Parathyroid adenoma (tissue), 2 donors: ENCODE measurements around the gene RASEF.

Experiments
- H2AFZ ChIP-seq: fragments of 300-600 bp; sonication (generic); one replicate; pipeline ENCODE4 v1.7.0; 2017; ENCODE audit warnings: antibody characterized with exemption, mild to moderate bottlenecking
- H3K27ac ChIP-seq: fragments of 300-600 bp; sonication (generic); one replicate; pipeline ENCODE4 v1.7.0; 2017
- H3K27me3 ChIP-seq: fragments of 300-600 bp; sonication (generic); one replicate; pipeline ENCODE4 v1.7.0; 2017; ENCODE audit warnings: low read length; ENCODE audit not compliant: control insufficient read depth, insufficient read depth
- H3K36me3 ChIP-seq: fragments of 300-600 bp; sonication (generic); one replicate; pipeline ENCODE4 v1.7.0; 2017; ENCODE audit warnings: low read length; ENCODE audit not compliant: control insufficient read depth, insufficient read depth
- H3K4me1 ChIP-seq: fragments of 300-600 bp; sonication (generic); one replicate; pipeline ENCODE4 v1.7.0; 2017; ENCODE audit warnings: control low read depth
- H3K4me2 ChIP-seq: fragments of 300-600 bp; sonication (generic); one replicate; pipeline ENCODE4 v1.7.0; 2017; ENCODE audit warnings: low read length
- H3K4me3 ChIP-seq: fragments of 300-600 bp; sonication (generic); one replicate; pipeline ENCODE4 v1.7.0; 2017; ENCODE audit warnings: low read depth, low read length
- H3K79me2 ChIP-seq: fragments of 300-600 bp; sonication (generic); one replicate; pipeline ENCODE4 v1.7.0; 2017; ENCODE audit warnings: control low read depth
- H3K9ac ChIP-seq: fragments of 300-600 bp; sonication (generic); one replicate; pipeline ENCODE4 v1.7.0; 2017; ENCODE audit warnings: mild to moderate bottlenecking
- H3K9me3 ChIP-seq: fragments of 300-600 bp; sonication (generic); one replicate; pipeline ENCODE4 v1.7.0; 2017; ENCODE audit warnings: low read length; ENCODE audit not compliant: control insufficient read depth
- CTCF ChIP-seq: fragments of 300-600 bp; sonication (generic); IDR thresholded peaks from one replicate; pipeline ENCODE4 v1.7.0; 2017; ENCODE audit warnings: antibody characterized with exemption, mild to moderate bottlenecking
- donor health status: primary hyperparathyroidism.

RASEF gene

GRCh38 chr9:83012168-83012921 lies 50.6 kb downstream of the RASEF start:
- H3K27me3 ChIP-seq: no peaks in the 10 kb centered on the region
- no peaks in the 10 kb centered on the region for H3K4me1 ChIP-seq
- H3K4me3 ChIP-seq: no peak overlapping the region
- H3K36me3 ChIP-seq: no peaks in the 10 kb centered on the region
- no peaks in the 10 kb centered on the region for H3K9me3 ChIP-seq
- no peak overlapping the region for H3K4me2 ChIP-seq
- no peak for TF ChIP-seq CTCF
- no peak overlapping the region for H3K9ac ChIP-seq
- no peak overlapping the region for H3K27ac ChIP-seq
- H3K79me2 ChIP-seq: no peaks in the 10 kb centered on the region
- H2AFZ ChIP-seq: no peak overlapping the region

DNA sequence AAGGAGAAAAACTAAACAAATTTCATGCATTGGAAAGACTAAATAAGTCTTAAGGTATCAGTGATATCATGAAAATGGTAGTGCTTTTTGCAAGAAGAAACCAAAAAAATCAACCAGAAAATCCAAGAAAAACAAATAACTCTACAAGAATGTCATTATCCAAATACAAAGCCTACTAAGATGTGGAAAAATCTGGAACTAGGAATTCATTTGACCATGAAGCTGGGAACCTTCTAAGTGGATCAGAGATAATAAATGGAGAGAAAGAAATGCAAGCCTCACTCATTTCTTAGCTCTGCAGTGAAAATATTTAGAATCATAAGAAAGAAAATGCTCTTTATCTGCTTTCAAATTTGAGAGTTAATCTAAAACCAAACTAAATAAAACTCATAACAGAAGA lies 51.3 kb downstream of the RASEF start:
- no peaks in the 10 kb centered on the region for H3K4me1 ChIP-seq
- H2AFZ ChIP-seq: no peak overlapping the region
- H3K27ac ChIP-seq: no peak overlapping the region
- H3K9ac ChIP-seq: no peak overlapping the region
- no peak overlapping the region for H3K4me2 ChIP-seq
- no peak for TF ChIP-seq CTCF
- H3K36me3 ChIP-seq: no peaks in the 10 kb centered on the region
- no peak overlapping the region for H3K4me3 ChIP-seq
- H3K27me3 ChIP-seq: no peaks in the 10 kb centered on the region
- H3K79me2 ChIP-seq: no peaks in the 10 kb centered on the region
- H3K9me3 ChIP-seq: no peaks in the 10 kb centered on the region

GRCh38 chr9:83007521-83008300 lies 55.2 kb downstream of the RASEF start:
- TF ChIP-seq CTCF: no peak
- Histone ChIP-seq H3K27ac (no peak overlapping the region), H3K4me3 (no peak overlapping the region), H3K36me3 (no peaks in the 10 kb centered on the region), H3K4me2 (no peak overlapping the region), H3K9ac (no peak overlapping the region), H3K9me3 (no peaks in the 10 kb centered on the region), H3K79me2 (no peaks in the 10 kb centered on the region), H3K4me1 (no peaks in the 10 kb centered on the region), H3K27me3 (no peaks in the 10 kb centered on the region), H2AFZ (no peak overlapping the region)

- Histone ChIP-seq H3K27ac (no peak overlapping the region), H3K4me3 (no peak overlapping the region), H3K79me2 (no peaks in the 10 kb centered on the region), H3K4me2 (no peak overlapping the region), H3K36me3 (no peaks in the 10 kb centered on the region), H3K27me3 (no peaks in the 10 kb centered on the region), H3K4me1 (no peaks in the 10 kb centered on the region), H3K9me3 (no peaks in the 10 kb centered on the region), H3K9ac (no peak overlapping the region), H2AFZ (no peak overlapping the region)
- TF ChIP-seq CTCF: no peak
These were observed 56.6 kb downstream of the RASEF start for GRCh38 chr9:83006378-83006777.
